ENCODE data around the gene MYLK.

The MYLK gene

GRCh38 chr3:123877466-123877865 lies 6.7 kb downstream of the MYLK start:
- no peak for DNase-seq

GRCh38 chr3:123876858-123877257 lies 7.3 kb downstream of the MYLK start:
- no peak for DNase-seq

- no peak for DNase-seq
These were observed 11.5 kb downstream of the MYLK start for GRCh38 chr3:123872621-123873020.

- DNase-seq: no peak
These were observed 12.2 kb downstream of the MYLK start for GRCh38 chr3:123871946-123872345.

- DNase-seq: no peak
These were observed 14.1 kb downstream of the MYLK start for GRCh38 chr3:123870033-123870432.

GRCh38 chr3:123869165-123869564 lies 15.0 kb downstream of the MYLK start:
- no peak for DNase-seq

GRCh38 chr3:123864706-123865105 lies 19.4 kb downstream of the MYLK start:
- no peak for DNase-seq

GRCh38 chr3:123862152-123862551 lies 22.0 kb downstream of the MYLK start:
- no peak for DNase-seq

GRCh38 chr3:123861081-123861836 lies 22.9 kb downstream of the MYLK start:
- DNase-seq: no peak

GRCh38 chr3:123859177-123859576 lies 25.0 kb downstream of the MYLK start:
- no peak for DNase-seq

GRCh38 chr3:123854905-123855304 lies 29.2 kb downstream of the MYLK start:
- no peak for DNase-seq

- DNase-seq: no peak
These were observed 30.3 kb downstream of the MYLK start for GRCh38 chr3:123853686-123854372.

GRCh38 chr3:123847209-123847608 lies 36.9 kb downstream of the MYLK start:
- DNase-seq: no peak

GRCh38 chr3:123843668-123844067 lies 40.5 kb downstream of the MYLK start:
- DNase-seq: no peak

- DNase-seq: no peak
These were observed 41.4 kb downstream of the MYLK start for GRCh38 chr3:123842711-123843110.

- DNase-seq: no peak
These were observed 42.5 kb downstream of the MYLK start for GRCh38 chr3:123841476-123842238.

GRCh38 chr3:123840961-123841360 lies 43.2 kb downstream of the MYLK start:
- no peak for DNase-seq

- DNase-seq: no peak
These were observed 46.3 kb downstream of the MYLK start for GRCh38 chr3:123837858-123838257.

GRCh38 chr3:123834631-123835030 lies 49.5 kb downstream of the MYLK start:
- no peak for DNase-seq

GRCh38 chr3:123833398-123833785 lies 50.7 kb downstream of the MYLK start:
- DNase-seq: no peak

GRCh38 chr3:123832692-123833397 lies 51.3 kb downstream of the MYLK start:
- DNase-seq: no peak

- no peak for DNase-seq
These were observed 52.7 kb downstream of the MYLK start for GRCh38 chr3:123831420-123831819.

- no peak for DNase-seq
These were observed 62.2 kb downstream of the MYLK start for GRCh38 chr3:123821920-123822319.

Data from activated CD4-positive, alpha-beta T cell treated with anti-CD3 and anti-CD28 coated beads for 48 hours (primary cell).